ENCODE data around the gene CSTF1.
"Not testable (repeated sequence)": the region's sequence is repeated elsewhere in the genome, so short reads cannot be mapped to it uniquely, and the experiment has no call there.

CSTF1 gene

DNA sequence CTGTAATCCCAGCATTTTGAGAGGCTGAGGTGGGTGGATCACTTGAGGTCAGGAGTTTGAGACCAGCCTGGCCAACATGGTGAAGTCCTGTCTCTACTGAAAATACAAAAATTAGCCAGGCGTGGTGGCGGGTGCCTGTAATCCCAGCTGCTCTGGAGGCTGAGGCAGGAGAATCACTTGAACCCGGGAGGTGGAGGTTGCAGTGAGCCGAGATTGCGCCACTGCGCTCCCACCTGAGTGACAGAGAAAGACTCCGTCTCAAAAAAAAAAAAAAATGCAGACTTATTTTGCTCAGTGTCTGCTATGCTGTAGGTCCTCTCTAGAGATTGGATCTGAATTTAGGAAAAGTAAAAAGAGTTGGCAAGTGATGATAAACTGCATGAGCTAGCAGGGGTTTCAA, 18.8 kb downstream of the CSTF1 start:
- DNase-seq: not testable (repeated sequence)

DNA sequence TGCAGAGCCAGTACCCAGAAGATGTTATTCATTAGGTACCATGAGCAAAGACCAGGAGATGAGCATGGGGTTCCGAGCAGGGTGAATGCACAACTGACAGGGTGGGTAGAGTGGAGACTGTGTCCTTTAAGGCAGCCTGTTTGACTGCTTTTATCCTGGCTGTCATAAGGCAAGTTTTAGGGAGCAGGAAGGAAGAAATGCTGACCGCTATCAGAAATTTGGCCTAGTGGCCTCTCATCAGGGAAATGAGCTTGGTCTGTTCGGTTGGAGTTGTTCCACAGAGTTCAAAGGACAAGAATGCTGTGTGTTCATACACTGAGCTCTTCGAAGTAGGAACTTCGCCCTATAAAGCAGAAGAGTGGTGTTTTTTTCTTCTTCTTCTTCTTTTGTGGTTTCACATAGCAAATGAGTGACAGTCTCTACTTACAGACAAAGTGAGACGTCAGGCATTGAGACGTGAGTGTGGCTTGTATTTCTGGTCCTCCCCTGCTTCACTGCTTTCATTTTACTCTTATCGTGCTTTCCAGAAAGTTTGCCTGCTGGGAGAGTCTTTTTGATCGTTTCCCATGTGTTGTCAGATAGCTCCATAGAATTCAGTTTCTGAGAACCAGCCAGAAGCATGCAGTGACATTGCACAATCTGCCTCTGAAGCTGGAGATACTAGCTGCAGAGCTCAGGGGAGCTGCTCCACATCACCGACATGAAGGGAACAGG, 19.5 kb downstream of the CSTF1 start, which contains the start of gene CASS4:
Gene CASS4, plus strand, starts transcription at position 502 of the 714 bp plus-strand sequence. Its CDS starts 199 bp downstream, at position 701.
- no peak for DNase-seq

DNA sequence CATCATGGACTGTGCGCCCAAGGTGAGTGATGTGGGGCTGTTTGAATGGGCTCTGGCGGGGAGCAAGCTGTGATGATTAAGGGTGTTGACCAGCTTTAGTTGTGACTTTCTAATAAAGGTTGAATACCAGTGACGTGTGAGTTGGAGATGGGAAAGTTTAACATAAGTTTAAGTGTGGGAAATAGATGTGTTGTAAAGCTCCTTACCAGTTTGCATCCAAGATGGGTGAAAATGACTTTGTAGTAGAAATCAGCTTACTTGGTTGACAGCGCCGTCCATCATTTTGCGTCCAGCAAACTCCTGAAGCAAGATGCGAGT, 20.0 kb downstream of the CSTF1 start:
- no peak for DNase-seq

DNA sequence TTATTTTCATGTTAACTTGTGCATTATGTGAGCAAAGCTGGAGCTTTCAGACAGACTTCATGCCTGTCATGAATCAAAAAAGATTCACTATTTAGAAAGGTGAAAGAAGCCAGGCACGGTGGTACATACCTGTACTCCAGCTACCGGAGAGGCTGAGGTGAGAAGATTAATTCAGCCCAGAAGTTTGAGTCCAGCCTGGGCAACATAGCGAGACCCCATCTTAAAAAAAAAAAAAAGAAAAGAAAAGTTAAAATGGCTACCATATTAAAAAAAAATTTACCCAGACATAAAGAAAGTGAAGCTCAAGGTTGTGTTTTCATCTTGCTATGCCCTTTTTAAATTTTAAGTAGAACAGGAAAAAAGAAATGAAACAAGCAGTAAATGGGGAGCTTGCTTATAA, 20.5 kb downstream of the CSTF1 start:
- no peak for DNase-seq

DNA sequence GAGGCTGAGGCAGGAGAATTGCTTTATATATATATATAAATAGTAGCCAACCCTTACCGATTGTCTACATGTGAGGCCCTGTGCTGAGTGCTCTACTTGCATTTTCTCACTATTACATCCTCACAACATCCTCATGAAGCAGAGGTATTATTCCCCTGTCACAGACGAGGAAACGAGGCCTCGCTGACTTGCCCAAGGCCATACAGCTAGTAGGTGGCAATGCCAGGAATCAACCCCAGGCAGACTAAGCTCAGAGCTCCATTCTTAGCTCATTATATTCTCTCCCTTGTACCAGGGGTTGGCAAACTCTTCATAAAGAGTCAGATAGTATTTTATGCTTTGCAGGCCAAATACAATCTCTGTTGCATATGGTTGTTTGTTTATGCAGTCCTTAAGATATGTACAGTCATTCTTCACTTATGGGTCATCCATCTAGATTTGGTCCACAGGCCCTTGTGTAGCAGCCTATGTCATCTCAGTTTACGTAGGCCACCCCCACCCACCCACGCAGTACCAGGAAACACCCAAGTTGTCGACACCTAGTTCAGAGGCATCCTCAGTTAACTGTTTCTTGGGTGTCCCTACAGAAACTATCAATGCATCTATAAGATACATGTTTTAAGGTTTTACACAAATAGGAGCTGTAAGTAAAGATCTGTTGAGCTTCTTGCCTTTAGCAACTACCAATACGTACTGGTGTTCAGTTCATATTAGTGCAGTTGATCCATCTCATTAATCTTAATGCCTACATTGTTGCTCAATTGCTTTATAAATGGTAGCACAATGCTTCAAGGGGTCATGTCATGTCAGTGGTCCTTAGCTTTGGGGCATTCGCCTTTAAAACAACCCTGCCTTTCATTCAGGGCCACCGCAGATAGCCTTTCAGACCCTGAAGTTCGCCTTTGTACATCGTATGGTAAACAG, 22.7 kb downstream of the CSTF1 start:
- no peak for DNase-seq

DNA sequence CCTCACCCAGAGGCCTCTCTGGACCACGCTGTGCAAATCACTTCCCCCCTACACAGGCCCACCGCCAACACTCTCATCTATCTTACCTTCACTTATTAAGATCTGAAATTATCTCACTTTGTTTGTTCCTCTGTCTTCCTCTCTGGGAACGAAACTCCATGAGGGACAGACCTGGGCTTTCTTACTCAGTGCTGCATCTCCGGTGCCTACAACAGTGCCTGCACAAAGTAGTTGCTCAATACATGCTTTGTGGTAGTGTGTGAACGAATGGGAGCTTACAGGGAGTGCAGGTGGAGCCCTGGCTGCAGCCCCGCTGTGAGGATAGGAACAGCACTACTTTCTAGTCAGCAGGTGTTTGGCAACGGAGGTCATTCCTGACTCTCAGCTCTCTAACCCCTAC, 25.0 kb downstream of the CSTF1 start:
- no peak for DNase-seq

DNA sequence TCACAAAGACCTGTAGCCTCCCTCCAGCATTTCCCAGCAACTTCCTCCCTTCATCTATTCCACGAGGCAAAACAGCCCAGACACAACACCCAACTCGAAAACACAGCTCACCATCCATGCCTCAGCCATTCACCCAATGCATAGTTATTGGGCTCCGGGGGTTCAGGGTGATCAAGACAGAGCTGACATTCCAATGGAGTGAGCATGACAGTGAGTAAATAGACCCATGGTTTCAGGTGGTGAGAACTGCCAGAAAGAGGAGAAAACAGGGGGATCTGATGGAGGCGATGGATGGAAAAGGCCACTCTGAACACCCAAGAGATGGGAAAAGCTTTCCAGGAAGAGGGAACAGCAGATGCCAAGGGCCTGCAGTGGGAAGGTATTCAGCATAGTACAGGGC, 25.5 kb downstream of the CSTF1 start:
- no peak for DNase-seq

DNA sequence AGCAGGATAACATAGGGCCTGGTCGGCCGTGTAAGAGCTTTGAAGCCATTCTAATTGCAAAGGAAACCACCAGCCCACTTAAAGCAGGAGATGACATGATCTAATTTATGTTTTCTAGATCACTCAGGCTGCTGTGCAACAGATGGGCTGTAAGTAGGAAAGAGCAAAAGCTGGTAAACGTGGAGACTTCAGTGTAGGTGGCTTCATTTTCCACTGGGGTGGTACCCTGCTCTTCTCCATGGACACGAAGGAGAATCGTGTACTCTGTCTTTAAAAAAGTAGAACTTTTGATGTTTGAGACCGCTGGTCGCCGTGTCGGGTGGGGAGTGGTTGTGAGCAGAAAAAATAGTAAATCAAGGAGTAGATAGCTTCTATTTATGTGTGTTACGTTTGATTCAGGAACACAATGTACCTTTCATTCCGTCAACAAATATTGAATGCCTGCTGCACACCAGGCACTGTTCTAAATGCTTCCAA, 26.0 kb downstream of the CSTF1 start:
- no peak for DNase-seq

DNA sequence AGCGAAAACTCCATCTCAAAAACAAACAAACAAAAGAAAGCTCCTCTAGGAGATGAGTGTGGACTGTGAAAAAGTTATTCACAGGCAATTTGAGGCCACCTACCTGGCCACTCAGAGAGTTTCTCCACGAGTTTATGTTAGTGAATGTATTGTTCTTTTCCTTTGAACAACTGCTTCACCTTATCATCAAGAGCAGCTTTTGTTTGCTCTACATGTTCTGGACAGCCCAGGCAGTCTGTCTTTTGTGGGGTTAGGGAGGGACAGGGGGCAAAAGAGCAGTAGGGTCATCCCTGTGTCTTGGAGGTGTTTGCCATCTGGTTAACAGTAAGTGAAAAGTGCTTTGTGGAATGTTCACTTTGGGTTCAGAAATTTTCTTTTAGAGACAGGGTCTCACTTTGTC, 27.6 kb downstream of the CSTF1 start:
- no peak for DNase-seq

DNA sequence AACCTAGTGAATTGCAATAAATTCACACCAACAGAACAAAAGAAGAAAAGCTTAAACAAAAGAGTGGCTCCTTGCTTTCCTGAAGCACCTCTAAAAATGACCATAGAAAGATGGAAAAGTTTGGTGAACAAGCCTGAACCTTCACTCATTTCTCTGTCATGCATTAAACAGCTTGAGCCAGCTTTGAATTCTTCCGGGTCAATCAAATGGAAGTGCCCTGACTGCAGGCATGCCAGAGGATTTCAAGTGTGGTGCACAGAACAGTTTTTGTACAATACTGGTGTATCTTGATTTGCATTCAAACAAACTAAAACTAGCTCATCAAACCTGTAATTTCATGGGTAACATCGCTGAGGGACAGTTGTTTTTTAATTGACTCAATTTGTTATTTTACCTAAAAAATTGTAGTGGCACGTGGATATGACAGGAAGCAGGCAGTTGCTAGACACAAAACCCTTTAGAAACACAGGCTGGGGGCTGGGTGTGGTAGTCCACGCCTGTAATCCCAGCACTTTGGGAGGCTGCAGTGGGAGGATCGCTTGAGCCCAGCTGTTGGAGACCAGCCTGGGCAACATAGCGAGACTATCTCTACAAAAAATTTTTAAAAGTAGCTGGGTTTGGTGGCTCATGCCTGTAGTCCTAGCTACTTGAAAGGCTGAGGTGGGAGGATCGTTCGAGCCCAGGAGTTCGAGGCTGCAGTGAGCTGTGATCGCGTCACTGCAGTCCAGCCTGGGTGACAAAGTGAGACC, 28.7 kb downstream of the CSTF1 start:
- DNase-seq: no peak

DNA sequence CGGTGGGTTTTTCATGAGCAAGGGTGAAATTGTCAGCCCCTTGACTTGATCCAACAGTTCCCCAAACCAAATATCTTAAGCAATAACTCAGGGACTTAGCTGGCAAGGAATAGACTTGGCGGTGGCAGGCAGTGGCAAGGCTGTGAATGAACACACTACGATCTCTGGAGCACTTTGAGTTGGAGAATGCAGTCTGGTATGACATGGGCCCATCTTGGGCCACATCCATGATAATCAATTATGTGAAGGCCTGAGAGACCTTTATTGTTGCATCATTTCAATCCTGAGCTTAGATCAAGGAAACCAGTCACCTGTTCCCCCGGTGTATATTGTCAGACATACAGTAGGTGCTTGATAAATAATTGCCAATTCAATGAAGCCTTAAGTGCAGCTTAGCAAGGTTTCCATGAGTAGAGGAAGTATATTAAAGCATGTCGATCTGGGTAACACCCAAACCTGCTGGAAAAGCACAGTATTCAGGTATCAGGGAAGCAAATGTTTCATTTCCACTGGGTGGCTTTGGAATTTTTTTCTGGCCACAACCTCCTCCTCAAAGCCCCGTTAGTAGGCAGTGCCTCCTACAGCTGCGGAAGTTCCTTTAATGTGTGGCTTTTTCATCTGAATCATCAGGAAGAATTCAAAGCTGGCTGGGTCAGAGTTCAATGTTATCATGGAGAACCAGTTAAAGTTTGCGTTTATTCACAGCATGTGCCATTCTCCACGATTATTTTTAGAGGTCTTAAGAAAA, 29.8 kb downstream of the CSTF1 start:
- no peak for DNase-seq

DNA sequence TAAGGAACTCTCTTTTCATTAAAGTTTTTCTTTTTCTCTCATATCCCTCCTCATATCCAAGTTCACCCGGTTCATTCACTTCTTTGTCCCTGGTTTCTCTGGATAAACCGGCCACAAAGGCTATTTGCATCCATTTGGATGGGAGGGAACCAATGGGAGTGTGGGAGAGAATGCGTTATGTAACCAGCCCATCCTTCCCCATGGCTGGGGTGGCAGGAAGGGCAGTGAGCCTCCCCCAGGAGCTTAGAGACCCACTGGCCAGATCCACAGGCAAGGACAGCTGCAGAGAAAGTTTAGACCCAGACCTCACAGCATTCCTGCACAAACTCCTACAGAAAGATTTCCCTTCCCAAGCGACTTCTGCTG, 30.4 kb downstream of the CSTF1 start:
- DNase-seq: no peak

DNA sequence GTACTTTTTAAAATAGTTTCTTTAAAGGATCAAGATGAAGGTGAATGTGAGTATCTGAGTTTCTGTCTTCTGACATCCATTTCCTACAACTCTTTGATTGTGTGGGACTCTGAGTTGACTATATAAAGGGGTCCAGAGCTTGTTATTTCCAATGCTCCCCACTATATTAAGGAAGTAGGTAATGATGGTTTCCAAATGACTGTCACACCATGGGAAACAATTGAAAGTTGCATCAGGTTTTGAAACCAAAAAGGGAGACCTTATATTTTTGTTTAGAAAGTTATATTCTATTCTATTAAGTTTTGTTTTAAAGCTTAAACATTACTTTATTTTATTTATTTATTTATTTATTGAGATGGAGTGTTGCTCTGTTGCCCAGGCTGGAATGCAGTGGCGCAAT, 30.8 kb downstream of the CSTF1 start:
- DNase-seq: no peak

DNA sequence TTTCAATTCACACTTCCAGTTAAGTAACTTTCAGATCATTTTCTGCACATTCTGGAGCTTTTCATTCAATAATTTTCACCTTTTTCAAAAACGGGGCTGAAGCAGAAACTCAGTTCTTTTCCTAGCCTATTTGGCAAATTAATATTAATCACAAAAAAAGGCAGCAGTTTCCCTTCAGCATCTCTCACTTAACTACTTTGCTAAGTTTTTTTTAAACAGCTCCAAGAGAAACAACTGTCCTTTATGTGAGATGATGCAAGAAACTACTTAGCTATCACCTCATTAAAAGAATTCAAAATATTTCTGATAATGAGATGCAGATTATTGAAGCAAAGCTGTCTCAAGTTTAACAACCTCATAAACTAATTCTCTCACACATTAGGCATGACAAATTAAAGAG, 31.4 kb downstream of the CSTF1 start:
- DNase-seq: no peak

DNA sequence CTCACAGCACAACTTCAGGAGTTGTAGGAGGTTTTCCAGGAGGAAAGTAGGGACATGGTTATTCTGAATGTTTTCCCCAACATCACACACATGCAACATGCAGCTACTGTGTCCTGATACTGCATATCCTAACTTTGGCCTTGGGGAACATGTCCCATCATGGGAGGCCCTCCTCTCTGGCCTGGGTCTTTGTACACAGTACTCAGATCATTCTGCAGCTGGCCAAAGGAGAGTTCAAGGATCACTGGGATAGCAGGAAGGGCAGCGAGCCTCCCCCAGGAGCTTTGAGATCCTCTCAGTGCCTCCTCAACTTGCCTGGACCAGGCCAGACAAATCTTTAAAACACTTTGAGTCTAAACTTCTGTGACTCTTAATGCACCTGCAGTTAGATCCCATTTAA, 32.5 kb downstream of the CSTF1 start:
- no peak for DNase-seq

DNA sequence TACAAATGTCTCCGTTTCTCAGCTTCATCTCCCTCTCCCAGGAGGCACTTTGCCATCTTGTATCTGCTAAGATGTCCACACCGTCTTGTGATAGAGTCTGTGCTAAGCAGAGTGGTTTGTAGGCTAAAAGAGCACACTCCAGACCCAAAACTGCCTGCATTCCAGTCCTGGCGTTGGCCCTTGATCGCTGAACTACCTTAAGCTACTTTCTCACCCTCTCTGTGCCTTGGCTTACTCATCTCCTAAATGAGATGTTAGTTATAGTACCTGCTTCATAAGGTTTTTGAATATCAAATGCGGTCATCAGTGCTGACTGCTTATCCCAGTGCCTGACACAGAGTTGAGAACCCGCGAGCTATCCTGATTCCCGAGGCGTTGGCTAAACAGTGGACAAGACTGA, 33.6 kb downstream of the CSTF1 start:
- no peak for DNase-seq

DNA sequence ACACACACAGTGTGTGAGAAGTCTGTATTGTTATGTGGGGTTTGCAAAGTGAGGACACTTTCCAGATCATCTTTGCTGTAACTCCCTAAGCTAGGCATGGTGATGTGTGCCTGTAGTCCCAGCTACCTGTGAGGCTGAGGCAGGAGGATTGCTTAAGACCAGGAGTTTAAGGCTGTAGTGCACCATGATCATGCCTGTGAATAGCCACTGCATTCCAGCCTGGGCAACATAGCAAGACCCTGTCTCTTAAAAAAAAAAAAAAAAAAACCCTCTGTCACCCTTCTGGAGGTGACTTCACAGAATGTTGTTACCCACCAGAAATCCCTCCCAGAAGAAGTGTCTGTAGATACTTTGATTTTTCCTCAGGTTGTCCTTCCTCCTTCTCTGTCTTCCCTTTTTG, 34.5 kb downstream of the CSTF1 start:
- no peak for DNase-seq

DNA sequence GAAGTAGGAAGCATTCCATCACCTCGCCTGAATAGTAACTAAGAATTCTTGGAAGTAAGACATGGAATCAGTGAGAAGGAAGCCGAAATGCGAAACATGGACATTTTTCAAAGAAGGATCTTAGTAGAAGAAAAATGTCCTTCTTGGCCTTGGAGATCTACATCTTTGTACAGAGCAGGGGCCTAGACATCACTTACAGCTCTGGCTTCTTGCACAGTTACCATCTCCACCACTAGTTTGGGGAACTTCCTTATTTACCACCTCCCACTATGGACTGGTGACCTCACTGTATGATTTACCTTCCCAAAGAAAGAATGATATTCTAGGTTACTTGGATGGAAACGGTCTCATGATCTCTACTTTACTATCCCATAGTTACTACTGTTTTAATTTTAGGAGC, 35.4 kb downstream of the CSTF1 start:
- DNase-seq: no peak

DNA sequence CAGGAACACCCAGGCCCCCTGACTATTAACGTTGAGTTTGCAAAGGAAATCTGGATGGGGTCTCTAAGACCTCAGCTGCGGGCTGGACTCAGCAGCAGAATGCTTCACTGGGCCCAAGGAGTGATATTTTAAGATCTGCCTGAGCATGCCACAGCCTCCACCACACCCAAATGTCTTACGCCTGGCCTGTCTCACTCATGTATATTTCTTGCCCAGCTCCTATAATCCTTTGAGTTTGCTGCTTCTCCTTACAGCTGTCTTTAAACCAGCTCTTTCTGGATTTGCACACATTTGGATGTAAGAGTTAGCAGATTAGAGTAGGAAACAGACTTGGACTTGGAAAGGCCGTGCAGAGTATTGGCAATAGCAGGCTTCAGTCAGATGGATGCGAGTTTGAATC, 36.0 kb downstream of the CSTF1 start:
- no peak for DNase-seq

DNA sequence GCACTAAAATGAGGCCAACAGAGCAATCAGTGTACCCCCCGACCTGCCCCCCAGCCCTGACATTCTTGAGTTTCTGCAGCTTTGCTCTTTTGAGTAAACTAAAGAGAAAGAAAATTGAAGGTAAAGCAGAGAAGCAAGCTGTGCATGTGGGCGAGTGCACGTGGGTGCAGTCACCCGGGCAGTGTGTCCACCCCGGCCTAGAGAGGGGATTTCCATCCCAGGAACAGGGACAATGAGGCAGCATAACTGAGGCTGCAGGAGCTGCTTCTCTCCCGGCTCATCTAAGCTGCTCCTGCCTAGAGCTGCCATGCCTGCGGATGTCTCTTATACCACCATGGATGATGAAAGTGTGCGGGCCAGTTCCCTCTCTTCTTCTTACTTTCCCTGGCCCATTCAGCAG, 36.4 kb downstream of the CSTF1 start:
- DNase-seq: no peak

DNA sequence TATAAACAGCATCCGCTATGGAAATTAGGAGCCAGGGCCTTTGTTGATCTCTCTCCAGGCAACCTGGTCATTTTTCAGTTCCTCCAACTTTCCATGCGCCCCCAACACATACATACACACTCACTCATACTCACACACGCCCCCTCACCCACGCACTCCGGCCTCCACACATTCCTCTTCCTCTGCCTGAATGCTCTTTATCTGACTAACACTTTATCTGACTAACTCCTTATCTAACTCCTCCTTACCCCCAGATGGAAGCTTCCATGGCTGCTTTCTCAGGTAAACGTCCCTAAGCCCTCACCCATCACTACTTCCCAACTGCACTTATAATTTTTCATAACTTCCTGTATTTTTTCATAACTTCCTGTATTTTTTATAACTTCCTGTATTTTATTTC, 37.1 kb downstream of the CSTF1 start:
- DNase-seq: no peak

DNA sequence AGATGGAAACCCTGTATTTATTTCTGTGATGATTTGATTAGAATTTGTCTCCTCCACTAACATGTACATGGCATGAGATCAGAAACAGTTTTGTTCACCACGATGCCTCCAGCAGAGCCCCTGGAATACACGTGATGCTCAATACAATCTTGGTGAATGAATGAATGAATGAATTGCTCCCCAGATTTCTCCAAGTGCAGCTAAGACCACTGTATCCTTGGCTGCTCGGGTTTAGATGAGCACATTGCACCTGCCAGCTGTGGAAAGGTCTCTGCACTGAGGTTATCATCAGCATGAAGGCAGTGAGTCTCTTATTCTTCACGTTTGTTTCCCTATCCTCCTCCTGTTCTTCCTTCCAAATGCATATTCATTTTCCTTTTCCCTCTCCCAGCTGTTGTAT, 37.5 kb downstream of the CSTF1 start:
- DNase-seq: no peak

DNA sequence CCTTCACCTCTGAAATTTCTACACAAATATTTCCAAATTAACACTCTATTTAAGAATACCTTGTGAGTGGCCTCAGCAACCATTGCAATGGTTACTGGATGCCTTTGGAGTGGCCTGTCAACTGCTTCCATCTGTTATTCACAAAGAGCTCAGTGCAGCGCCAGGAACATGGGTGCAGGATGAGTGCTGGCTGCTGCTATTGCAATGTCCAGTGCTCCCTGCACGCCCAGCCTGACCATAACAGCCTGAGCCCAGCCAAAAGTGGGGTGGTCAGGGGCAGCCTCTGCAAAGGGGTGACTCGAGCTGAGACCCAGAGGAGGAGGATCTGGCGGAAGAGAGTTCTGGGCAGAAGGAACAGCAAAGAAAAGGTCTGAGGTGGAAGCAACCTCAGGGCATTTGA, 38.0 kb downstream of the CSTF1 start:
- no peak for DNase-seq

All from activated CD4-positive, CD25-positive, alpha-beta regulatory T cell (primary cell).